ENCODE results near the gene LRRC8C. TPM values are rescaled to one million over a fixed set of nuclear protein-coding genes. Genes with fewer than 3 reads are reported as not detected.

The LRRC8C gene
- total and polyA plus RNA-seq, 4 donors = 0.63 to 3.5 (median 1.5) TPM

DNA sequence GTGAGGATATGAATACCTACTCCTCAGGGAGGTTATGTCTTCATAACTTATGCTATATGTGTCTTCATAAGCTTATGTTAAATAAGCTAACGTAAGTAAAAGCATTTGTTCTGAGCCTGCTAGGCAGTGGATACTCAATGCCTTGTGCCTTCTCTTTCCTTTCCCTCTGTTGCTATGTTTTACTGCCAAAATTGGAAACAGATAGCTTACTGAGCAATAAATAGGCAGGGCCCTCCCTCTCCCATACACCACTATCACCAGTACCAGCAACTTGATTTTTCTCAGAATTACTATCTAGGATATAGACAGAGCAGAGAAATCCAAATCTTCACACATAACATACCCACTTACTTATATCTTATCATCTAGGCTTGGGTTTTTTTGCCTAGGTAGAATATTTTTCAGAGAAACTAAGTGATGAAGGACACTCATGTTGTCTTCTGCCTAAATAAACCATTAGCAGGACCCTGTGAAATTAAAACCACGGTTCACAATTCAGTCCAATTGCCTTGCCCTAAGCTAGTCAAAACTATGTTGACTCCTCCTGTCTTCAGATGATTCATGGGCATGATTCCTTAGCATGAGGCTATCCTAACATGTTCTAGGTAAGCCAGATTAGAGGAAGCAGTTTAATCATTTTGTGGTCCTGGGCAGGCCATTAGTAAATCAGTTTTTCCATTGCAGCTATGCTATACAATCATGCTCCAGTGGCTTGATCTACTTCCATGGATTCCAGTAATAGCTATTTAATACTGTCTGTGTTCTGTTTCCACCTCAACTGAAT is 15.9 kb upstream of the LRRC8C start:
- WGBS = 85% methylated on average over 2 of the region's 2 CpGs
- DNase-seq (ENCODE audit: low spot score) = no peak
- Histone ChIP-seq H3K27me3 (ENCODE audit: control insufficient read depth in 4 of 4, insufficient read depth in 4 of 4, low read length in 3 of 4) (no peaks in the 10 kb centered on the region), H3K27ac (ENCODE audit: low read depth in 1 of 2, low read length in 2 of 2) (no peak overlapping the region), H3K9ac (ENCODE audit: low read depth in 1 of 2, low read length in 2 of 2) (no peak overlapping the region), H3K9me3 (ENCODE audit: control insufficient read depth in 4 of 4, low read length in 3 of 4) (peaks cover 0 to 3% (median 0%) of the 10 kb centered on the region in 4 donors), H3K36me3 (ENCODE audit: control insufficient read depth in 4 of 4, insufficient read depth in 3 of 4, low read depth in 1 of 4, low read length in 3 of 4) (no peaks in the 10 kb centered on the region), H3K4me1 (ENCODE audit: control insufficient read depth in 4 of 4, insufficient read depth in 4 of 4, low read length in 3 of 4) (no peaks in the 10 kb centered on the region), H3K4me3 (ENCODE audit: low read depth in 1 of 3, low read length in 3 of 3) (no peak overlapping the region)
- no peak for TF ChIP-seq HNF4A (conservative IDR thresholded peaks at IDR 0.05)
- TF ChIP-seq SP1 (IDR thresholded peaks at IDR 0.05) = no peak

DNA sequence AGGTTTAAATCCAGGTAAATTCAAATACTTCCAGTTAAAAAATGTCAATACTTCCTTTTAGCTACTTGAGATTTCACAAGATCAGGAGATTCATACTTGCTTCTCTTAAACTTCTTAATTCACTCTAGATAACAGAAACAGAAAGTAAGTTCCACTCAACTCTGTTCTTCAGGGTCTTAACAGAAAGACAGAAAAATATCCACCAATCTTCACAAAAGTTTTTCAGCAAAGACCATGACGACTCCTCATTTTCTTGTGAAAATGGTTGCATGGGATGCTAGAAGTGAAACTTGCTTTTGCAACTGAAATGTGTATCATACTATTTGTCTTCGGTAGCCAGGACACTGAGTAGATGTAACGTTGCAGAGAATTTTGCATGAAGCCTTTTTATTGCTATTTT is 12.3 kb upstream of the LRRC8C start:
- 84% methylated on average over 3 of the region's 3 CpGs for WGBS

More for the DNA sequence above, 12.3 kb upstream of the LRRC8C start:
- no peaks in the 10 kb centered on the region for H3K27me3 ChIP-seq (ENCODE audit: control insufficient read depth in 4 of 4, insufficient read depth in 4 of 4, low read length in 3 of 4)
- H3K27ac ChIP-seq (ENCODE audit: low read depth in 1 of 2, low read length in 2 of 2) = no peak overlapping the region
- TF ChIP-seq SP1 (IDR thresholded peaks at IDR 0.05) (no peak), FOXA2 (IDR thresholded peaks at IDR 0.05) (no peak), ZBTB33 (IDR thresholded peaks at IDR 0.05) (no peak), TAF1 (conservative IDR thresholded peaks at IDR 0.05) (no peak), REST (IDR thresholded peaks at IDR 0.05) (no peak), GABPA (IDR thresholded peaks at IDR 0.05 in 1 of 2, conservative IDR thresholded peaks at IDR 0.05 in 1 of 2) (no peak), FOXA1 (IDR thresholded peaks at IDR 0.05) (no peak), YY1 (IDR thresholded peaks at IDR 0.05) (no peak), JUND (IDR thresholded peaks at IDR 0.05) (no peak), RAD21 (IDR thresholded peaks at IDR 0.05) (no peak), HNF4A (conservative IDR thresholded peaks at IDR 0.05) (no peak), RXRA (IDR thresholded peaks at IDR 0.05) (no peak)
- TF ChIP-seq, protein P1, sequence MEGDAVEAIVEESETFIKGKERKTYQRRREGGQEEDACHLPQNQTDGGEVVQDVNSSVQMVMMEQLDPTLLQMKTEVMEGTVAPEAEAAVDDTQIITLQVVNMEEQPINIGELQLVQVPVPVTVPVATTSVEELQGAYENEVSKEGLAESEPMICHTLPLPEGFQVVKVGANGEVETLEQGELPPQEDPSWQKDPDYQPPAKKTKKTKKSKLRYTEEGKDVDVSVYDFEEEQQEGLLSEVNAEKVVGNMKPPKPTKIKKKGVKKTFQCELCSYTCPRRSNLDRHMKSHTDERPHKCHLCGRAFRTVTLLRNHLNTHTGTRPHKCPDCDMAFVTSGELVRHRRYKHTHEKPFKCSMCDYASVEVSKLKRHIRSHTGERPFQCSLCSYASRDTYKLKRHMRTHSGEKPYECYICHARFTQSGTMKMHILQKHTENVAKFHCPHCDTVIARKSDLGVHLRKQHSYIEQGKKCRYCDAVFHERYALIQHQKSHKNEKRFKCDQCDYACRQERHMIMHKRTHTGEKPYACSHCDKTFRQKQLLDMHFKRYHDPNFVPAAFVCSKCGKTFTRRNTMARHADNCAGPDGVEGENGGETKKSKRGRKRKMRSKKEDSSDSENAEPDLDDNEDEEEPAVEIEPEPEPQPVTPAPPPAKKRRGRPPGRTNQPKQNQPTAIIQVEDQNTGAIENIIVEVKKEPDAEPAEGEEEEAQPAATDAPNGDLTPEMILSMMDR (IDR thresholded peaks at IDR 0.05; ENCODE audit: low read depth, low read length, missing input control) = no peak
- TF ChIP-seq, protein P2, sequence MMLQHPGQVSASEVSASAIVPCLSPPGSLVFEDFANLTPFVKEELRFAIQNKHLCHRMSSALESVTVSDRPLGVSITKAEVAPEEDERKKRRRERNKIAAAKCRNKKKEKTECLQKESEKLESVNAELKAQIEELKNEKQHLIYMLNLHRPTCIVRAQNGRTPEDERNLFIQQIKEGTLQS (IDR thresholded peaks at IDR 0.05) = no peak
- TF ChIP-seq, protein P3, sequence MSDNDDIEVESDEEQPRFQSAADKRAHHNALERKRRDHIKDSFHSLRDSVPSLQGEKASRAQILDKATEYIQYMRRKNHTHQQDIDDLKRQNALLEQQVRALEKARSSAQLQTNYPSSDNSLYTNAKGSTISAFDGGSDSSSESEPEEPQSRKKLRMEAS (IDR thresholded peaks at IDR 0.05) = no peak
- no peaks in the 10 kb centered on the region for H3K4me1 ChIP-seq (ENCODE audit: control insufficient read depth in 4 of 4, insufficient read depth in 4 of 4, low read length in 3 of 4)
- peaks cover 0 to 3% (median 0%) of the 10 kb centered on the region in 4 donors for H3K9me3 ChIP-seq (ENCODE audit: control insufficient read depth in 4 of 4, low read length in 3 of 4)
- no peak overlapping the region for H3K9ac ChIP-seq (ENCODE audit: low read depth in 1 of 2, low read length in 2 of 2)
- no peak for DNase-seq (ENCODE audit: low spot score)
- H3K4me3 ChIP-seq (ENCODE audit: low read depth in 1 of 3, low read length in 3 of 3) = no peak overlapping the region
- no peaks in the 10 kb centered on the region for H3K36me3 ChIP-seq (ENCODE audit: control insufficient read depth in 4 of 4, insufficient read depth in 3 of 4, low read depth in 1 of 4, low read length in 3 of 4)

Data from liver (tissue), 9 donors.